CD4-positive, alpha-beta memory T cell (primary cell): Measurements from ENCODE around the gene ATXN3. TPM values are rescaled to one million over a fixed set of nuclear protein-coding genes. Genes with fewer than 3 reads are reported as not detected.
"Not testable (repeated sequence)": the region's sequence is repeated elsewhere in the genome, so short reads cannot be mapped to it uniquely, and the experiment has no call there.

Experiments
- CTCF ChIA-PET: fragments of 350-600 bp; sonication (Branson Sonifier 250); formaldehyde crosslinking; loops from one replicate; lab custom pipeline; 2021; ENCODE audit warnings: inconsistent platforms; ENCODE audit not compliant: partially characterized antibody; lab: Charles Lee
- POLR2A ChIA-PET: fragments of 350-600 bp; sonication (Branson Sonifier 250); formaldehyde crosslinking; loops from one replicate; lab custom pipeline; 2021; ENCODE audit not compliant: partially characterized antibody; lab: Charles Lee
- DNase-seq, 5 donors: peaks; one replicate each; pipeline versions ENCODE4 v3.0.0 to v3.0.0-alpha.2; 2020 to 2022; ENCODE audit warnings: mixed read lengths in 1 of 5
- H3K27ac ChIP-seq: one replicate; pipeline ENCODE4 v1.7.0; 2013; ENCODE audit warnings: low read depth, low read length
- H3K27me3 ChIP-seq: 2 replicates; pipeline ENCODE4 v1.7.0; 2013; ENCODE audit warnings: mild to moderate bottlenecking, low read length, moderate library complexity; ENCODE audit not compliant: insufficient read depth
- H3K36me3 ChIP-seq: 2 replicates; pipeline ENCODE4 v1.7.0; 2013; ENCODE audit warnings: mild to moderate bottlenecking, low read length, moderate library complexity; ENCODE audit not compliant: insufficient read depth
- H3K4me1 ChIP-seq: 2 replicates; pipeline ENCODE4 v1.7.0; 2013; ENCODE audit warnings: mild to moderate bottlenecking, low read length, moderate library complexity; ENCODE audit not compliant: insufficient read depth
- H3K4me3 ChIP-seq, 2 donors: one replicate each; pipeline ENCODE4 v1.7.0; 2013; ENCODE audit warnings: low read length in 2 of 2, mild to moderate bottlenecking in 1 of 2
- H3K9me3 ChIP-seq, 2 donors: one replicate each; pipeline ENCODE4 v1.7.0; 2013; ENCODE audit warnings: low read length in 2 of 2, control low read depth in 1 of 2; ENCODE audit not compliant: control insufficient read depth in 1 of 2
- H3K27ac Mint-ChIP-seq, 7 donors: one replicate each; pipeline ENCODE4 v1.8.0; 2020 to 2021; ENCODE audit warnings: mixed read lengths in 7 of 7, mild to moderate bottlenecking in 6 of 7, inconsistent platforms in 3 of 7, moderate library complexity in 3 of 7
- H3K27me3 Mint-ChIP-seq, 2 donors: one replicate each; pipeline ENCODE4 v1.8.0; 2020 to 2021; ENCODE audit warnings: mixed read lengths in 2 of 2
- H3K36me3 Mint-ChIP-seq, 2 donors: one replicate each; pipeline ENCODE4 v1.8.0; 2020 to 2021; ENCODE audit warnings: mixed read lengths in 2 of 2, inconsistent platforms in 1 of 2, mild to moderate bottlenecking in 1 of 2
- H3K4me1 Mint-ChIP-seq, 4 donors: one replicate each; pipeline ENCODE4 v1.8.0; 2020 to 2021; ENCODE audit warnings: mixed read lengths in 4 of 4, mild to moderate bottlenecking in 1 of 4
- H3K4me3 Mint-ChIP-seq, 8 donors: one replicate each; pipeline ENCODE4 v1.8.0; 2020 to 2021; ENCODE audit warnings: mixed read lengths in 8 of 8, mild to moderate bottlenecking in 7 of 8, moderate library complexity in 6 of 8, inconsistent platforms in 3 of 8
- H3K9me3 Mint-ChIP-seq, 8 donors: one replicate each; pipeline ENCODE4 v1.8.0; 2020 to 2021; ENCODE audit warnings: mixed read lengths in 8 of 8, mild to moderate bottlenecking in 5 of 8, inconsistent platforms in 3 of 8, moderate library complexity in 1 of 8
- intact Hi-C: fragments of 100-400 bp; cut with micrococcal nuclease; formaldehyde crosslinking; loops from one replicate; pipeline ENCODE4 v1.15.1; 2023
- polyA plus RNA-seq, 2 donors: library from polyadenylated mRNA; unstranded; fragments of 300-500 nt; fragmentation: Illumina TruSeq; gene quantifications; one replicate each; pipeline ENCODE4 v1.2.3, GENCODE V29; 2021
- total RNA-seq, 2 experiments: library from RNA; stranded (reverse); gene quantifications; one replicate each; pipeline ENCODE4 v1.2.3, GENCODE V29; 2021

Gene ATXN3
- total and polyA plus RNA-seq, 4 experiments from 2014 or later: 12.1 to 52.4 (median 34.4) TPM

- peaks cover 23 to 31% of the 10 kb centered on the region in 2 donors for H3K36me3 Mint-ChIP-seq
- H3K27ac ChIP-seq: no peak overlapping the region
- POLR2A ChIA-PET: interaction anchor here (0.7 kb wide), 1 partner anchor 1142 kb away, joined by 4 read pairs; no protein-coding TSS in a partner anchor
- peak overlapping the region in 1 of 7 donors; percentile 69 for H3K27ac Mint-ChIP-seq
- no peak overlapping the region for H3K4me3 ChIP-seq
- no peaks in the 10 kb centered on the region for H3K9me3 ChIP-seq
- CTCF ChIA-PET: interaction anchor here (1.9 kb wide), 1 partner anchor 13 kb away, joined by 4 read pairs; the partner anchor contains the start of gene ATXN3
- H3K27me3 Mint-ChIP-seq: no peaks in the 10 kb centered on the region
- H3K4me3 Mint-ChIP-seq: no peak overlapping the region
- H3K27me3 ChIP-seq: no peaks in the 10 kb centered on the region
- no peaks in the 10 kb centered on the region for H3K4me1 ChIP-seq
- intact Hi-C loops: no loop called here
- H3K9me3 Mint-ChIP-seq: no peaks in the 10 kb centered on the region
- H3K4me1 Mint-ChIP-seq: peaks cover 0 to 2% (median 0%) of the 10 kb centered on the region in 4 donors
- H3K36me3 ChIP-seq: peaks cover 10% of the 10 kb centered on the region
- DNase-seq: no peak
Measured at GRCh38 chr14:92093320-92093719, 13.1 kb downstream of the ATXN3 start.

GRCh38 chr14:92088494-92088893 lies 17.9 kb downstream of the ATXN3 start:
- CTCF ChIA-PET: no interaction called here
- no peak for DNase-seq
- POLR2A ChIA-PET: no interaction called here

GRCh38 chr14:92074555-92074954 lies 31.8 kb downstream of the ATXN3 start:
- POLR2A ChIA-PET: no interaction called here
- Mint-ChIP-seq H3K36me3 (peaks cover 30 to 39% of the 10 kb centered on the region in 2 donors), H3K4me3 (no peak overlapping the region), H3K27me3 (no peaks in the 10 kb centered on the region), H3K9me3 (no peaks in the 10 kb centered on the region), H3K4me1 (no peaks in the 10 kb centered on the region), H3K27ac (peak overlapping the region in 1 of 7 donors; percentile 48)
- no peak overlapping the region for H3K27ac ChIP-seq
- H3K36me3 ChIP-seq: peaks cover 11% of the 10 kb centered on the region
- CTCF ChIA-PET: no interaction called here
- H3K4me3 ChIP-seq: no peak overlapping the region
- intact Hi-C loops: no loop called here
- no peaks in the 10 kb centered on the region for H3K27me3 ChIP-seq
- no peaks in the 10 kb centered on the region for H3K4me1 ChIP-seq
- no peaks in the 10 kb centered on the region for H3K9me3 ChIP-seq
- no peak for DNase-seq

More at GRCh38 chr14:92088494-92088893, 17.9 kb downstream of the ATXN3 start:
- H3K27ac ChIP-seq: no peak overlapping the region
- Mint-ChIP-seq H3K36me3 (peaks cover 40 to 44% of the 10 kb centered on the region in 2 donors), H3K4me3 (no peak overlapping the region), H3K27ac (no peak overlapping the region), H3K4me1 (peaks cover 0 to 2% (median 1%) of the 10 kb centered on the region in 4 donors), H3K27me3 (no peaks in the 10 kb centered on the region), H3K9me3 (no peaks in the 10 kb centered on the region)
- intact Hi-C loops: no loop called here
- peaks cover 7% of the 10 kb centered on the region for H3K36me3 ChIP-seq
- no peaks in the 10 kb centered on the region for H3K27me3 ChIP-seq
- no peaks in the 10 kb centered on the region for H3K4me1 ChIP-seq
- H3K4me3 ChIP-seq: no peak overlapping the region
- H3K9me3 ChIP-seq: no peaks in the 10 kb centered on the region

- no peaks in the 10 kb centered on the region for H3K9me3 ChIP-seq
- H3K36me3 Mint-ChIP-seq: peaks cover 0 to 5% of the 10 kb centered on the region in 2 donors
- ChIA-PET CTCF (interaction anchor here (1.8 kb wide), 1 partner anchor 49 kb away, joined by 7 read pairs; the partner anchor contains the start of gene ATXN3), POLR2A (interaction anchor here (0.5 kb wide), 1 partner anchor 44 kb away, joined by 3 read pairs; no protein-coding TSS in a partner anchor)
- peaks cover 6% of the 10 kb centered on the region for H3K36me3 ChIP-seq
- intact Hi-C loops: no loop called here
- no peaks in the 10 kb centered on the region for H3K27me3 ChIP-seq
- H3K4me3 Mint-ChIP-seq: no peak overlapping the region
- no peaks in the 10 kb centered on the region for H3K4me1 ChIP-seq
- no peak for DNase-seq
- no peaks in the 10 kb centered on the region for H3K27me3 Mint-ChIP-seq
- no peaks in the 10 kb centered on the region for H3K9me3 Mint-ChIP-seq
- H3K4me1 Mint-ChIP-seq: no peaks in the 10 kb centered on the region
- no peak overlapping the region for H3K27ac ChIP-seq
- H3K27ac Mint-ChIP-seq: peak overlapping the region in 1 of 7 donors; percentile 17
- no peak overlapping the region for H3K4me3 ChIP-seq
Measured at GRCh38 chr14:92058006-92058917, 48.1 kb downstream of the ATXN3 start.

GRCh38 chr14:92049781-92050180 lies 56.6 kb downstream of the ATXN3 start:
- no peak for DNase-seq
- H3K9me3 Mint-ChIP-seq: peaks cover 0 to 19% (median 5%) of the 10 kb centered on the region in 8 donors
- no peak overlapping the region for H3K4me3 Mint-ChIP-seq
- Histone ChIP-seq H3K27me3 (no peaks in the 10 kb centered on the region), H3K4me3 (no peak overlapping the region), H3K27ac (no peak overlapping the region), H3K4me1 (no peaks in the 10 kb centered on the region), H3K36me3 (no peaks in the 10 kb centered on the region), H3K9me3 (no peaks in the 10 kb centered on the region)
- intact Hi-C loops: no loop called here
- H3K4me1 Mint-ChIP-seq: peaks cover 0 to 6% (median 4%) of the 10 kb centered on the region in 4 donors
- peak overlapping the region in 1 of 7 donors; percentile 29 for H3K27ac Mint-ChIP-seq
- no peaks in the 10 kb centered on the region for H3K27me3 Mint-ChIP-seq
- CTCF ChIA-PET: no interaction called here
- peaks cover 16 to 29% of the 10 kb centered on the region in 2 donors for H3K36me3 Mint-ChIP-seq
- POLR2A ChIA-PET: interaction anchor here (0.8 kb wide), 1 partner anchor 10 kb away, joined by 5 read pairs; the partner anchor contains the start of gene TRIP11

- H3K4me3 ChIP-seq, H3K27ac ChIP-seq, H3K36me3 ChIP-seq, H3K4me1 ChIP-seq, POLR2A ChIA-PET, intact Hi-C loops, CTCF ChIA-PET, H3K27me3 ChIP-seq, H3K27me3 Mint-ChIP-seq, H3K4me1 Mint-ChIP-seq, H3K4me3 Mint-ChIP-seq, DNase-seq, H3K9me3 ChIP-seq: not testable (repeated sequence)
- H3K27ac Mint-ChIP-seq: peak overlapping the region in 2 of 7 donors; percentile 39 to 62
- H3K9me3 Mint-ChIP-seq: peaks cover 0 to 19% (median 5%) of the 10 kb centered on the region in 8 donors
- peaks cover 16 to 29% of the 10 kb centered on the region in 2 donors for H3K36me3 Mint-ChIP-seq
Measured at GRCh38 chr14:92049221-92049620, 57.2 kb downstream of the ATXN3 start.

GRCh38 chr14:92045904-92046303 lies 60.5 kb downstream of the ATXN3 start:
- H3K9me3 ChIP-seq, H3K27ac Mint-ChIP-seq, H3K27ac ChIP-seq, CTCF ChIA-PET, H3K36me3 ChIP-seq, H3K4me3 ChIP-seq, H3K27me3 Mint-ChIP-seq, POLR2A ChIA-PET, intact Hi-C loops, DNase-seq, H3K4me1 Mint-ChIP-seq, H3K27me3 ChIP-seq, H3K4me3 Mint-ChIP-seq, H3K4me1 ChIP-seq: not testable (repeated sequence)
- H3K9me3 Mint-ChIP-seq: peaks cover 0 to 19% (median 5%) of the 10 kb centered on the region in 8 donors
- H3K36me3 Mint-ChIP-seq: peaks cover 16 to 24% of the 10 kb centered on the region in 2 donors
